ENCODE results near the gene ROBO1. TPM values are rescaled to one million over a fixed set of nuclear protein-coding genes. Genes with fewer than 3 reads are reported as not detected.

Gene ROBO1
- total RNA-seq, 2 experiments from 2014 or later = 8.6 to 9.0 TPM

DNA sequence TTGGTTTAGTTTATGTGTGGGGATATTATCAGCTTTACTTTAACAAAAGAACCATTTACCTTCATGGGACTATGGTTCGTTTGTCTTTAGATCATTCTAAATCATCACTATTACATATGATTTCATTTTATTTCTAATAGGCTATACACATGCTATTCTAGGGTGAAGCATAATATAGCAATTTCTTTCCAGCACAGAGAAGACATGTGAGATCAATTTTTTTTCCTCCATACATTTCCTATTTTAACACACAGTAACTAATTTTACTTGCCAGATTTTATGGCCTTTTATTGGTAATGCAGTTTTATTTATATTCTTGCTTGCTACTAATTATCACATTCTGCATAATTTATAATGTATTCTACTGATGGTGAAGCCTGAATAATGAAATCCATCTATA lies 287.1 kb downstream of the ROBO1 start:
- ATAC-seq (no peak), DNase-seq (no peak)
- ChIA-PET POLR2A (no interaction called here), CTCF (no interaction called here)
- Mint-ChIP-seq H3K4me1 (ENCODE audit: low read depth) (no peaks in the 10 kb centered on the region), H3K9me3 (peaks cover 6% of the 10 kb centered on the region), H3K36me3 (ENCODE audit: low read depth) (no peaks in the 10 kb centered on the region), H3K27me3 (no peaks in the 10 kb centered on the region), H3K27ac (no peak overlapping the region), H3K4me3 (no peak overlapping the region)
- intact Hi-C loops (cut with micrococcal nuclease) = no loop called here
- TF ChIP-seq, protein P1, sequence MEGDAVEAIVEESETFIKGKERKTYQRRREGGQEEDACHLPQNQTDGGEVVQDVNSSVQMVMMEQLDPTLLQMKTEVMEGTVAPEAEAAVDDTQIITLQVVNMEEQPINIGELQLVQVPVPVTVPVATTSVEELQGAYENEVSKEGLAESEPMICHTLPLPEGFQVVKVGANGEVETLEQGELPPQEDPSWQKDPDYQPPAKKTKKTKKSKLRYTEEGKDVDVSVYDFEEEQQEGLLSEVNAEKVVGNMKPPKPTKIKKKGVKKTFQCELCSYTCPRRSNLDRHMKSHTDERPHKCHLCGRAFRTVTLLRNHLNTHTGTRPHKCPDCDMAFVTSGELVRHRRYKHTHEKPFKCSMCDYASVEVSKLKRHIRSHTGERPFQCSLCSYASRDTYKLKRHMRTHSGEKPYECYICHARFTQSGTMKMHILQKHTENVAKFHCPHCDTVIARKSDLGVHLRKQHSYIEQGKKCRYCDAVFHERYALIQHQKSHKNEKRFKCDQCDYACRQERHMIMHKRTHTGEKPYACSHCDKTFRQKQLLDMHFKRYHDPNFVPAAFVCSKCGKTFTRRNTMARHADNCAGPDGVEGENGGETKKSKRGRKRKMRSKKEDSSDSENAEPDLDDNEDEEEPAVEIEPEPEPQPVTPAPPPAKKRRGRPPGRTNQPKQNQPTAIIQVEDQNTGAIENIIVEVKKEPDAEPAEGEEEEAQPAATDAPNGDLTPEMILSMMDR (IDR thresholded peaks at IDR 0.05) = no peak

DNA sequence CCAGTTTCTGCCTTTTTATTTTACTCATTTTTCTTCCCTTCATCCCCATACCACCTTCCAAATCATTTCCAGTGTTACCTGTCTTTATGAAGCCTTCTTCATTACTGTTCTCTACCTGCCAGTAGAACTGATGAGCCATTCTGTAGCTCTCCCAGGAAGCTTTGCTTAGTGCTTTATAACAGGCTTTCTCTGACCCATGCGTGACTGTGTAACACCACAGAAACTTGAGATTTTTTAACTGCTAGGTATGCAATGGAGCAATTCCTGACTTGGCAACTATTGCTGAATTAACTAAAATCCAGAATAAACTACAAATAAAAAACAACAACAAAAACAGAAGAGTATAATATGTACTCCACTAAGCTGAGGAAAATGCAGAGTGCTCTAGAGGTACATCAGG lies 289.2 kb downstream of the ROBO1 start:
- DNase-seq (no peak), ATAC-seq (no peak)
- Mint-ChIP-seq H3K9me3 (peaks cover 4% of the 10 kb centered on the region), H3K27me3 (no peaks in the 10 kb centered on the region), H3K4me1 (ENCODE audit: low read depth) (no peaks in the 10 kb centered on the region), H3K4me3 (no peak overlapping the region), H3K36me3 (ENCODE audit: low read depth) (no peaks in the 10 kb centered on the region), H3K27ac (no peak overlapping the region)
- TF ChIP-seq, protein P1 (IDR thresholded peaks at IDR 0.05) = no peak
- intact Hi-C loops (cut with micrococcal nuclease) = no loop called here
- POLR2A ChIA-PET = no interaction called here
- CTCF ChIA-PET = no interaction called here

DNA sequence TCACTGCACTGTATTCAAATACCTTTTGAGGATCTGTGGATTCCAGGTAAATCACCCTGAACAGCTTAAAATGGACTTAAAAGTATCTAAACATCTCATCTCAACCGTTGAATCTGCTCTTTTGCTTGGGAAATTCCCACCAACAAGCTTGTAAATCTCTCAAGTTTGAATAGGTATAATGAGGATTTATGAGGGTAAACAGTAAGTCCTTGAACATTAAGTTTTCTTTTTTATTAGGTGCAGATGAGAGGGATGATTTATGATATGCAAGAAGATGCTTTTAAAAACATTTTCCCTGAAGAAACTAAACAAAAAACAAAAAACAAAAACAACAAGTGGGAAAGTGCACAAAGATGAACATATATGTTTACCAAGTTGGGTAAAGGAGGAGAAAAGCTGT lies 290.6 kb downstream of the ROBO1 start:
- no peaks in the 10 kb centered on the region for H3K27me3 Mint-ChIP-seq
- H3K4me1 Mint-ChIP-seq (ENCODE audit: low read depth) = no peaks in the 10 kb centered on the region
- intact Hi-C loops (cut with micrococcal nuclease) = no loop called here
- H3K4me3 Mint-ChIP-seq = no peak overlapping the region
- H3K9me3 Mint-ChIP-seq = peaks cover 6% of the 10 kb centered on the region
- TF ChIP-seq, protein P1 (IDR thresholded peaks at IDR 0.05) = no peak
- H3K27ac Mint-ChIP-seq = no peak overlapping the region
- ChIA-PET POLR2A (no interaction called here), CTCF (no interaction called here)
- no peak for ATAC-seq
- no peak for DNase-seq
- H3K36me3 Mint-ChIP-seq (ENCODE audit: low read depth) = no peaks in the 10 kb centered on the region

DNA sequence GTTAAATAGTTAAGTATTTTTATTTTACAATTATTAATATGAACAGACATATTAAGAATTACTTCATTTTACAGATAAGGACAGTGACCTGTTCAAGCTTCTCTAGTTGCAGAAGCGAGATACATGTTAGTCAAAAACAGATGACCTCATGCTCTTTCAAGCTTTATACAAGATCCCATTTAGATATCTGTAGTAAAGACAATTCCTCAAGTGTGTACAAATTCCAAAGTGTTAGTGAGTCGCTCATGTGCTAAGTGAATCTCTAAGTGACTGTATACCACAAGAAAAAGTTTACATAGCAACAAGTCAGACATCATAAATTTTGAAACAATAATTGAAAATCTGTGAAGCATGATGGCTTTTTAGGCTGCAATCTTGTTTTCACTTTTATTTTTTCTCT lies 293.8 kb downstream of the ROBO1 start:
- CTCF ChIA-PET = no interaction called here
- H3K9me3 Mint-ChIP-seq = peaks cover 10% of the 10 kb centered on the region
- DNase-seq = no peak
- TF ChIP-seq, protein P1 (IDR thresholded peaks at IDR 0.05) = no peak
- H3K4me3 Mint-ChIP-seq = no peak overlapping the region
- H3K27me3 Mint-ChIP-seq = no peaks in the 10 kb centered on the region
- POLR2A ChIA-PET = no interaction called here
- no peaks in the 10 kb centered on the region for H3K36me3 Mint-ChIP-seq (ENCODE audit: low read depth)
- H3K4me1 Mint-ChIP-seq (ENCODE audit: low read depth) = no peaks in the 10 kb centered on the region
- no peak for ATAC-seq
- no peak overlapping the region for H3K27ac Mint-ChIP-seq
- intact Hi-C loops (cut with micrococcal nuclease) = no loop called here

DNA sequence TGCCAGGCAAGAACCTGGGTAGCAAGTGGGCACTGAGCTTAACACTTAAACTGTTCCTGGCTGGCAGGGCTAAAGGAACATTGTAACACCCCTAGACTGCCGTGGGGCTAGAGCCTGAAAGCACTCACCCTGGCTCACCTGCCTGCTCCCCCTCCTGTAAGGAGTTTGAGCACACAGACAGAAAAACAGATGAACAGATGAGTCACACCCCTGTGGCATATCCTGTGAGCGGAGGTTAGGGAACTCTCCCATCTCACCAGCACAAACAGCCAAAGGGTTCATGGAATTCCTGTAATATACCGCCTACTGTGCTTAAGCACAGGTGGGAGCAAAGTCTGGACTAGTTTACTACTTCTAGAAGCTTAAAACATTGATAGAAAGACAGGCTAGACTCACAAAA lies 300.1 kb downstream of the ROBO1 start:
- Mint-ChIP-seq H3K27ac (no peak overlapping the region), H3K27me3 (no peaks in the 10 kb centered on the region), H3K4me1 (ENCODE audit: low read depth) (no peaks in the 10 kb centered on the region), H3K4me3 (no peak overlapping the region), H3K9me3 (peaks cover 8% of the 10 kb centered on the region), H3K36me3 (ENCODE audit: low read depth) (no peaks in the 10 kb centered on the region)
- ChIA-PET POLR2A (no interaction called here), CTCF (no interaction called here)
- intact Hi-C loops (cut with micrococcal nuclease) = no loop called here
- DNase-seq (no peak), ATAC-seq (no peak)
- TF ChIP-seq, protein P1 (IDR thresholded peaks at IDR 0.05) = no peak

Measured in activated CD8-positive, alpha-beta T cell treated with anti-CD3 and anti-CD28 coated beads for 36 hours (primary cell).